Kidney tubule cell (primary cell): ENCODE data around the gene PLIN5.

Source experiments
- DNase-seq: peaks from one replicate; pipeline ENCODE4 v3.0.0-alpha.2; 2018; ENCODE audit warnings: low spot score

Gene PLIN5

DNA sequence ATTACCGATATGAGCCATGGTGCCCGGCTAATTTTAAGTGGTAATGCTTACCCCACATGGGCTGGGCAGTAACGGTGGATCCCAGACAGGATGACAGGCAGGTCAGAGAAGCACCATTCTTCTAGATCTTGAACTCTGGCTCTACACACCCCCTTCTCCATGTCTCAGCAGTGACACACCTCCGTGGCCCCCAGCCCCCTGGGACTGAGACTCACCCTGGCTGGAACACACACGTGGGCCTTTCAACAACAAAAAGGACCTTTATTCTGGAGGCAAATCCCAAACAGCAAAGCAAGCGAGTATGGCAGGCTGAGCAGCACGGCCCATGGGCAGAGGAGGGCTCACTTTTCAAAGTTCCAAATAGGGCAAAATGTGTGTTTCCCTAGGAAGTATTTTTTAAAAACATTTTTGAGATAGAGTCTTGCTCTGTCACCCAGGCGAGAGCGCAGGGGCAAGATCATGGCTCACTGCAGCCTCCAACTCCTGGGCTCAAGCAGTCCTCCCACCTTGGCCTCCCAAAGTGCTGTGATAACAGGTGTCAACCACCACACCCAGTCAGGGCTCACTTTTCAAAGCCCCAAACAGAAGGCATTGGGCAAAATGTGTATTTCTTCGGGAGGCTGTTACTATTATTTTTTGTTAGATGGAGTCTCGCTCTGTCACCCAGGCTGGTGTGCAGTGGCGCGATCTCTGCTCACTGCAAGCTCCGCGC lies 12.6 kb downstream of the PLIN5 start:
- no peak for DNase-seq

DNA sequence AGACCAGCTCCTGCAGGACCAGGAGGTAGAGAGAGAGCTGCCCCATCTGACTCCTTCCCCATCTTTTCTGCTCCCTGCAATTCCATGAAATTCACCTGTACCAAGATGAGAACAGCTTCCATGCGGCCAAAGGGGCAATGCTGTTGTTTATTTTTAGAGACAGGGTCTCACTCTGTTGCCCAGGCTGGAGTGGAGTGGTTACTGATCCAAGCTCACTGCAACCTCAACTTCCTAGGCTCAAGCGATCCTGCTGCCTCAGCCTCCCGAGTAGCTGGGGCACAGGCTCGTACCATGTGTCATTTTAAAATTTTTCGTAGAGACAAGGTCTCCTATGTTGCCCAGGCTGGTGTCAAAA lies 13.2 kb downstream of the PLIN5 start:
- no peak for DNase-seq

DNA sequence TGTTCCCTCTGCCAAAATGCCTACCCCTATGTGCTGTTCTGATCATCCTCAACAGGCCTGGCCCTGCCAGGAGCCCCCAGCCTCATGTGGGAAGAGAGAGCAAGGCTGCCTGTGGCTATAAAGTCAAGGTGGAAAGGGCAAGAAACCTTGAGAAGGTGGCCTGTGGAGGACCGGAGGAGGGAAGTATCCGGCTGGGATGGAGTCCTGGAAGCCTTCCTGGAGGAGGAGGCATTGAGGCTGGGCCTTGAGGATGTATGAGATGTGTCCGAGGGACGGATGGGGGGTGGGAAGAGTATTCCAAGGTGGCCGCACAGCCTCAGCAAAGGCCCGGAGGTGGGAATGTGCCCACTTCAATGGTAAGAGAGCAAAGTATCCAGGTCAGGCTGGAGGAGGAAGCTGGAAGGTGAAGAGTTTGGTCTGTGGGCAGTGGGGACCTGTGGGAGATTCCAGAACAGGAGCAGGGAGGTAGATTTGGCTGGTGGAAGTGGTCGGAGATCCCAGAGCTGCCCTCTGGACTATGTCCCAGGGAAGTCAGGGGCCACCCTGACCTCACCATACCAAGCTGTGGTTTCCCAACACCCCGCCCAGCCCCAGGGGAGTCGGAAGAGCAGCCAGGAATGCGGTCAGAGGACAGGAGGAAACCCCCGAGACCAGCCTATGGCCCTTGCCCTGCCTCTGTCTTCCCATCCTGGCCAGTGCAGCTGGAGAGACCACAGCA lies 13.7 kb downstream of the PLIN5 start:
- peak; percentile 12 for DNase-seq

DNA sequence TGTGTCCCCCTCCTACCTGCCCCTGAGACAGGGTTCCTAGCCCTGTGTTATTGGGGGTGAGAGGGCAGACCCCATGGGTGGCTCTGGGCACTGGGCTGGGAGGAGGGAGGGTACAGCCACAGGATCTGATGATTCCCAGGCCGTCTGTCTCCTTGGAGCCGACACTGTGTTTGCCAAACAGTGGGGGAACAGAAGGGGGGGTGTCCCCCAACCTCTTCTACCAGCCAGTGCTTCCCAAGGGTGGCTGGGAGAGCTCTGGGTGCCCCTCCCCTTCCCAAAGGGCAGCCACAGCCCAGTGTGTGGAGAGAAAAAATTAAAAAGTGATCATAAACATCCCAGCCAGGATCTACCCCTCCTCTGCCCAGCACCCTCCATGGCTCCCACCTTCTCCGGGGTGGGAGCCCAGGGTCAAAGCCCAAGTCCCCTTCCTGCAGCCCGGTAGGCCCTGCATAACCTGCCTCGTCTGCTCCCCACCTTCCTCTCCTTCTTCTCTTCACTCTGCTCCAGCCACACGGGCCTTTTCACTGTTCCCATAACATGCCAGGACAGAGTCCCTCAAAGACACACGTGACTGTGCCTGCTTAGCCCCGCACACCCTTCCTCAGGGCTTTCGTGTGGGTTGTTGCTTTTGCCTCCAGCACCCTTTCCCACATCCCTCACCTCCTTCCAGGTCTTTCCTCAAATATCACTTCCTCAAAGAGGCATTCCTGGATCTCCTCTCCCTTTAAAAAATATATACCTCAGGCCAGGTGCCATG lies 15.3 kb downstream of the PLIN5 start:
- no peak for DNase-seq

DNA sequence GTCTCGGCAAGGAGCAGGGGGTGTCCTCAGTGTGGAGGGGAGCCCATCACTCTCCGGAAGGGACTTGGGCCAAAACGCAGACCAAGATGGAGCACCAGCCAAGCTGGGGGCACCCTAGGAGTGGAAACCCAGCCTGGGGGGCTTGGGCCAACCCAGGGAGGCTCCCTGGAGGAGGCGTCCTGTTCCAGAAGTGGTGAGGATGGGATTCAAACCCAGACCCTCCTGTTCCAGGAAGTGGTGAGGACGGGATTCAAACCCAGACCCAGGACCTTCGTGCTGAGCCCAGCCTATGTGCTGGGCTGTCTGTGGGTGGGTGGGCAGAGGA lies 15.9 kb downstream of the PLIN5 start:
- no peak for DNase-seq

DNA sequence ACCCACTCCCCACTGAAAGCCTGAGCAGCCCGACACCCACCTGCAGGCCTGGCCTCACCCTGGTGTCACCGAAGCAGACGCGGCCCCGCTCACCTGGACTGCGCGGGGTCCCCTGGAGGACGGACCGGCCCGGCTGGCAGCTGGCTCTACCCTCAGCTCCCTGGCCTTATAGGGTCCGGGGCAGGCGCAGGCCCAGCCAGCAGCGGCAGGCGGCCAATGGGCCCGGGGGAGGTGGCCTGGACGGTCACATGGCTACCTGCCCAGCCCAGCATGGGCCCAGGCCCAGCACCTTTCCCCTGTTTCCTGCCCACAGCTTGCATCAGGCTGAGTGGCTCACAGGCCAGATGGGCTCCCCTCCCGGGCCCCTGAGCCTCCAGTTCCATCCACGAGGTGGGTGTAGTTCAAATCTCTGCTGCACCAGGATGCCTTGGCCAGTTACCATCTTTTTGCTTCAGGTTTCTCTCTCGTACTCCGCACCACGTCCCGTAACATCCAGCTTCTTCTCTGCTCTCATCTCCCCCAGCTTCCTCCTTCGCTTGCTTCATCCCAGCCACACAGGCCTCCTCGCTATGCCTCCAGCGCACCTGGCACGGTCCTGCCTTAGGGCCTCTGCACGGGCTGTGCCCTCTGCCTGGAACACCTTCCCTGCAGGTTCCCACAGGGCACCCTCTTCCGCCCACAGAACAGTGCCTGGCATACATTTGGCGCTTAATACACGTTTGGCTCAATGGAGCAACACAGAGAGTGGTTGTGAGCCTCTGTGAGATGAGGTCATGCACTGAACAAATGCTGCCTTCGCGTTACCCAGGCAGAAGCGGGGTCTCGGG lies 16.5 kb downstream of the PLIN5 start, which contains the start of gene PLIN4:
Gene PLIN4 (minus strand): TSS at position 142 of the 827 bp plus-strand sequence. CDS start 214 bp downstream, outside the sequence.
- peak; percentile 25 for DNase-seq

DNA sequence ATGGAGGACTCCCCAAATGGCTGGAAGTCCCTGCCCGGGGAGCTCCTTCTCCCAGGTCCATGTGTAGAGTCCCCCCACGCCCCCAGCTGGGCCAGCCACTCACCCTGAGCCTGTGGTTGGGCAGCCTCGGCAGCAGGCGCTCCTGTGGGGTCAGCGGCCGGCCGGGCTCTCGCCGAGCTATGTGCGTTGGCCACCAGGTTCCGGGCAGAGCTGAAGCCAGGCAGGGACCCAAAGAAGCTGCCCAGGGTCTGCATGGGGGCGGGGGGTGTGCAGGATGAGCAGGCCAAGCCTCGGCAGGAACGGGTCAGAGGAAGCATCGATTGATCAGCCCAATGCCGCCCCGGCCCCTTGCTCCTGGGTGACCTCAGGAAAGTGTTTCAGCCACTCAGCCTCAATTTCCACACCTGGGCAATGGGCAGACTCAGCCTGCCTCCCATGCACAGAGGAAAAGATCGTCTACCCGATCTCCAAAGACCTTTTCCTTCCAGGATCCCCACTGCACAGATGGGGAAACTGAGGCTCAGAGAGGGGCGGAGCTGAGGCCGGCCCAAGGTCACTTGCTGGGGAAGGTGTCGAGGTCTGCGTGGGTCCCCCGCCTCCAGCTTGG lies 17.5 kb downstream of the PLIN5 start:
- DNase-seq, result no peak

DNA sequence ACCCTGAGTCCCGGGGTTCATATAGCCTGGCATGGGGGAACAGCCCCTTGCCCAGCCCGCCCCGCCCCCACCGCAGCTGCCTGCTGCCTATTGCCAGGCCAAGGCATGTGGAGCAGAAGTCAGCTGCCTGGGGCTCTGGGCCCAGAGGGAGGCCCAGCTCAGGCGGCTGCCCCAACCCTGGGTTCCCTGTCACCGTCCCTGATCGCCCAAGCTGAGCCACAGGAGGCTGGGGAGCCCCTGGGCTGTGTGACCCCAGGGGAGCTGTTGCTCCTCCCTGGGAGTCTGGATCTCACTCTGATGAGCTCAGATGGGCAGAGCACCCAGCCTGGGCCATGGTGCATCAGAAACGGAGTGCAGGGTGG lies 18.1 kb downstream of the PLIN5 start:
- DNase-seq, result no peak

DNA sequence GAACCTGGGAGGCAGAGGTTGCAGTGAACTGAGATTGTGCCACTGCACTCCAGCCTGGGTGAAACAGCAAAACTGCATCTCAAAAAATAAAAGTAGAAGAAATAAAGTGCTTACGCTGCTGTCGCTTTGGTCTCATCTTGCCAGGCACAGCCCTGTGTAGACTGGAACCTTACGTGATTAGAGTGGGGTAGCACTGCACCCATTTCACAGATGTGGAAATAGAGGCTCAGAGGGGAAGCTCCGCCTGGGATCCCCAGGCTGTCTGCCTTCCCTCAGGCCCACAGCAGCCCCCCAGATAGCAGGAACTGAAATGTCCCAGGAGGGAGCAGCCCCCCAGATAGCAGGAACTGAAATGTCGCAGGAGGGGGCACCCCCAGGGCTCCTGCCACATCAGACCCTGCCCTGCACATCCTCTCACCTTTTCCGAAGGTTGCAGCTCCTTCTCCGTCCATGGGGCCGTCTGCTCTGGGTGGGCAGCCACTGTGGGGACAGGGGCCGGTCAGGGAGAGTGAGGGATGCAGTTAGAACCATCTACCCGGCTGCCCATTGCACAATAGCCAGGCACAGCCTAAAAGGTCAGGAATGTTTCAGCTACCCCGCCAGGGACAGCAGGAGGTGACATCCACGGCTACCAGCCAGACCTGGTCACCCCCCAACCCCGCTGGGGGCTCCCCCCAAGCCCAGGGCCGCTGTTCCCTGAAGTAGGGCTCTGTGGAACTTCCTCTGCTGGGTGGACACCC lies 18.7 kb downstream of the PLIN5 start:
- no peak for DNase-seq

DNA sequence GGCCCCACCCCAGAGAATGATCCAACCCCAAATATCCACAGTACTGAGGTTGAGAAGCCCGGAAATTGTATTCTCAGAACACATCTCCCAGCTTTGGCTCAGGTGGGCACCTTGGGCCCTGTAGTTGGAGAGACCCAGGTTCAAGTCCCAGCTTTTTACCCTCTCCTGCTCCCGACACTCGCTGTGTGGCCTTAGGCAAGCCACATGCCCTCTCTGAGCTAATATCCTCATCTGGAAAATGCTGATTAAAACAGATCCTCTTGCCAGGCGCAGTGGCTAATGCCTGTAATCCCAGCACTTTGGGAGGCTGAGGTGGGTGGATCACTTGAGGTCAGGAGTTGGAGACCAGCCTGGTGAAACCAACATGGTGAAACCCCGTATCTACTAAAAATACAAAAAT lies 19.3 kb downstream of the PLIN5 start:
- DNase-seq, result no peak

DNA sequence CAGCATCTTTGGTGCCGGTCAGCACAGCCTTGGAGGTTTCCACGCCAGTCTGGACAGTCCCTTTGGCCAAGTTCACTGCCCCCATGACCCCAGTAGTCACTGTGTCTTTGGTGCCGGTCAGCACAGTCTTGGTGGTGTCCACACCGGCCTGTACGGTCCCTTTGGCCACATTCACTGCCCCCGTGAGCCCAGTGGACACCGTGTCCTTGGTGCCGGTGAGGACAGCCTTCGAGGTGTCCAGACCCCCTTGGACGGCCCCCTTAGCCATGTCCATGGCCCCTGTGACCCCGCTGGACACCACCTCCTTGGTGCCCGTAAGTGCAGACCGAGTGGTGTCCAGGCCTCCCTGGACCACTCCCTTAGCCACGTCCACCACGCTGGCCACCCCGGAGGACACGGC lies 21.8 kb downstream of the PLIN5 start:
- DNase-seq, result no peak

DNA sequence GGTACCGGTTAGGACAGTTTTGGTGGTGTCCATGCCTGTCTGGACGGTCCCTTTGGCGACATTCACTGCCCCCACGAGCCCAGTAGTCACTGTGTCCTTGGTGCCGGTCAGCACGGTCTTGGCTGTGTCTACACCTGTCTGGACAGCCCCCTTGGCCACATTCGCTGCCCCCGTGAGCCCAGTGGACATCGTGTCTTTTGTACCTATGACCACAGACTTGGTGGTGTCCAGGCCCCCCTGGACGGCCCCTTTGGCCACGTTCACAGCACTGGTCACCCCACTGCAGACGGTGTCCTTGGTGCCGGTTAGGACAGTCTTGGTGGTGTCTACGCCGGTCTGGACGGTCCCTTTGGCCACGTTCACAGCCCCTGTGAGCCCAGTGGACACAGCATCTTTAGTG lies 23.0 kb downstream of the PLIN5 start:
- no peak for DNase-seq

DNA sequence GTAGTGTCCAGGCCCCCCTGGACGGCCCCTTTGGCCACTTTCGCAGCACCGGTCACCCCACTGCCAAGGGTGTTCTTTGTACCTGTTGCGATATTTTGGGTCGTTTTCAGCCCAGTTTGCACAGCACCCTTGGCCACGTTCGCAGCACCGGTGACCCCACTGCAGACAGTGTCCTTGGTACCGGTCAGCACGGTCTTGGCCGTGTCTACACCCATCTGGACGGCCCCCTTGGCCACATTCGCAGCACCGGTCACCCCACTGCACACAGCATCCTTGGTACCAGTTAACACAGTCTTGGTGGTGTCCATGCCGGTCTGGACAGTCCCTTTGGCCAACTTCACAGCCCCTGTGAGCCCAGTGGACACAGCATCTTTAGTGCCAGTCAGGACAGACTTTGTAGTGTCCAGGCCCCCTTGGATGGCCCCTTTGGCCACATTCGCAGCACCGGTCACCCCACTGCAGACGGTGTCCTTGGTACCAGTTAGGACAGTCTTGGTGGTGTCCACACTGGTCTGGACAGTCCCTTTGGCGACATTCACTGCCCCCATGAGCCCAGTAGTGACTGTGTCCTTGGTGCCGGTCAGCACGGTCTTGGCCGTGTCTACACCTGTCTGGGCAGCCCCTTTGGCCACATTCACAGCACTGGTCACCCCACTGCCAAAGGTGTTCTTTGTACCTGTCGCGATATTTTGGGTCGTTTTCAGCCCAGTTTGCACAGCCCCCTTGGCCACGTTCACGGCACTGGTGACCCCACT lies 23.5 kb downstream of the PLIN5 start:
- DNase-seq, result no peak

DNA sequence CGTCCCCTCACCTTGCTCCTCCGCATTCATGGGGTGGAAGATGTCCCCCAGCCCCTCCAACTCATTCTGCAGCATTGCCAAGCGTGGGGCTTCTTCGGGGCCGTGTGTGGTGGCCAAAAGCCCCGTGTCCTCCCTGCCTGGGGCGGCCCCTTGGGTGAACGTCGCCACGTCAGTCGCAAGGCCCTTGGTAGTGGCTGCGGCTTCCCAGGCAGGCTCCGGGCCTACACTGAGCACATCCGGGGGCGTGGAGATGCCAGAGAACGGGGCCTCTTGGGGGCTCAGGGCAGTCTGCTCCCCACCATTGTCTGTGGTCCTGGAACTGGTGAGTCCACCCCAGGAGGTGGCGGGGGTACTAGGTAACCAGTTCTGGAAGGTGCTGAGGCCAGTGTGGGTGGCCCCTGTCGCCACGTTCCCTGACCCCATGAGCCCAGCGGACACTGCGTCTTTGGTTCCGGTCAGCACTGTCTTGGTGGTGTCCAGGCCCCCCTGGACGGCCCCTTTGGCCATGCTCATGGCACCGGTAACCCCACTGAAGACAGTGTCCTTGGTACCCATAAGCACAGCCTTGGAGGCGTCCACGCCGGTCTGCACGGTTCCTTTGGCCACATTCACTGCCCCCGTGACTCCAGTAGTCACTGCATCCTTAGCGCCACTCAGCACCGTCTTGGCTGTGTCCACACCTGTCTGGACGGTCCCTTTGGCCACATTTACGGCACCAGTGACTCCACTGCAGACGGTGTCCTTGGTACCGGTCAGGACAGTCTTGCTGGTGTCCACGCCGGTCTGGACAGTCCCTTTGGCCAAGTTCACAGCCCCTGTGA lies 24.4 kb downstream of the PLIN5 start:
- DNase-seq, result no peak

DNA sequence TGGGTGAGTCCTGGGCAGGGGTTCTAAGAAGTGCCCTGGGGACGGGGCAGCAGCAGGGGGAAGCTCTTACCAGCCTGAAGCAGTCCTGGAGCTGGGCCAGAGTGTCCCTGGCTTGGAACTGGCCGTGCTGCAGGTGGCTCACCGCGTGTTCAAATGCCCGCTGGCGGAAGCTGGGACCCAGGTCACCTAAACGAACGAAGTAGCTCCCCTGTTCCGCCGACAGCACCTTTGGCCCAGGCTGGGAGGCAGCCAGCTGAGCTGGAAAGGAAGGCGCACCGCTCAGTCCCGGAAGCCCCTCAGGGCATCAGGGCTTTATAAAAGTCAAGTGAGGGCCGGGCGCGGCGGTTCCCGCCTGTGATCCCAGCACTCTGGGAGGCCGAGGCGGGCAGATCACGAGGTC lies 26.3 kb downstream of the PLIN5 start:
- DNase-seq, result no peak

DNA sequence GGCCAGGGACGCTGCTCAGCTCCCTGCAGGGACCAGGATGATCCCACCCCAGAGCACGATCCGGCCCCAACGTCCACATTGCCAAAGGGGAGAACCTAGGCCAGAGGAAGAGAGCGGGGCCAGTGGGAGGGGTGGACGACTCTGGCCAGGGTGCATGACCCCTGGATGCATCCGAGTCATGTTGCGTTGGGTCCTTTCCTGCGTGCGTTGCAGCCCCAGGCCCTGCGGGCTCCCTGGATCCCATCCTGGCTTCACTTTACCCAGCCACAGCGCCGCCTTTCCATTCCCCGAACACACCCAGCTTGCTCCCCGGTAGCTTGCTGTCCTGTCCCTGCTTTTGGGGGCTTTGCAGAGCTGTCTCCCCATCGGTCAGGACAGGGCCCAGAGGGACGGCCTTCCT lies 27.2 kb downstream of the PLIN5 start:
- no peak for DNase-seq

DNA sequence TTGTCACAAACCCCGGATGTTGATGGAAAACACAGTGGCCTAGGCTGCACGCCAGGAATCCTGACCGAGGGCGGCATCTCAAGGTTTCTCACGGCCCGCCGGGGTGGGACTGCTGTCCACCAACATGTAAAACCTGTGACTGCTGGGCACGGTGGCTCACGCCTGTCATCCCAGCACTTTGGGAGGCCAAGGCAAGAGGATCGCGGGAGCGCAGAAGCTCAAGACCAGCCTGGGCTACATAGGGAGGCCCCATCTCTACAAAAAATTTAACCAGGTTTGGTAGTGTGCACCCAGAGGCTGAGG lies 27.9 kb downstream of the PLIN5 start:
- no peak for DNase-seq

DNA sequence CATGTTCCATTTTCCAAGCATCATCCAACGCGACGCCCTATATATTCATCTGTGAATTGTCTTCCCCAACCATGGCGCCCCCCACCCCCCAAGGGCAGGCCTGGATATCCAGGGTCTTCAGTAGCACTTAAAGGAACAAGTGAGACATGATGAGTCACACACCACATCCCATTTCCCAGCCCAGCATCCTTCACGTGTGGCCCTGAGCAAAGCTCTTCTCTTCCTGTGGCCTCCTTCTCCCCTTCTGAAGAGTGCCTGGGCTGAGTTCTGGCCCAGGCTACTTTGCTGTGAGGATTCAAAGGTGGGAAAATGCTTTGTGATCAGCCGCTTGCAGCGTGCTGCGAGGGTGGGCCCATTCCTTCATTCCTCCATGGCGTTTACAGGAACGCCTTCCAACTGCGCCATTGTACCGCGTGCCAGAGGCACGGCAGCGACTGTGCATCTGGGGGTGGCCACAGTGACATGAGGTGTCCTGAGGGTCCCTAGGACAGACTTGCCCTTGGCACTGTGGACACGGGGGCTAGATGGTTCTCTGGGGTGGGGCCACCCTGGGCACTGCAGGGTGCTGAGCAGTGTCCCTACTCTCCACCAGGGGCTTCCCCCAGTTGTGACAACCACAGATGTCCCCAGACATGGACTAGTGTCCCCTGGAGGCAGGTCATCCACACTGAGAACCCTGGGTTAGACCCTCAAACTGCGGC lies 28.4 kb downstream of the PLIN5 start:
- peak; percentile 56 for DNase-seq
